ENCODE measurements around the gene FAM186B.
"Not testable (repeated sequence)": the region's sequence is repeated elsewhere in the genome, so short reads cannot be mapped to it uniquely, and the experiment has no call there.

The FAM186B gene

GRCh38 chr12:49626169-49626835 lies 20.9 kb upstream of the FAM186B start:
- Mint-ChIP-seq H3K36me3 (ENCODE audit: low read depth) (no peaks in the 10 kb centered on the region), H3K4me1 (ENCODE audit: low read depth) (peaks cover 16% of the 10 kb centered on the region), H3K4me3 (no peak overlapping the region), H3K27me3 (ENCODE audit: low read depth) (peaks cover 14% of the 10 kb centered on the region), H3K9me3 (no peaks in the 10 kb centered on the region), H3K27ac (no peak overlapping the region)

DNA sequence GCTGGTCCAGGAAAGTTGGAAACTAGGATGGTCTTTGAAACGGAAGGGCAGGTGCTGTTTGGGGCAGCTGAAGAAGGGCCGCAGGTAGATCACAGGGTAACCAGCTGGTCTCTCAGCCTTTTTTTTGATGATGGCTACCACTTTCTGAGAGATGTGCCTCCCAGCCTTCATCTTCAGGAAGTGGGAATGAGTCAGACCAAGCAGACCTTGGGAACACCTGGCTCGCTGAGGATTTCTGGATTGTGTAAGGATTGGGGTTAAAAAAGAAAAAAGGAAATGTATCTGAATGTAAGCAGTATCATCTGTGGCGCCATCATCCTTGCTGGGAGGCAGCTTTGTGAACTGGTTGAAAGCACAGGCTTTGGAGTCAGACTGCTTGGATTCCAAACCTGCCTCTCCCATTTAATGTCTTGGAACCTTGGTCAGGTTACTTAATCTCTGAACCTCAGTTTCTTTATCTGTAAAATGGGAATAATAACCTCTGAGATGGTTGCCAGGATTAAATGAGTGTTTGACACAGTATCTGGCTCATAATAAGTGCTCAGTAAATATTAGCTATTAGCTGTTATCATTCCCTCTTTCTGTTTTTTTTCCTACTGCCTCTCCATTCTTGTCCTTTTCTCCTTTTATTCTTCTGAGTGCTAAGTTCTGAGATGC lies 19.6 kb upstream of the FAM186B start:
- Mint-ChIP-seq H3K27me3 (ENCODE audit: low read depth) (peaks cover 26% of the 10 kb centered on the region), H3K4me3 (peak overlapping the region; percentile 13), H3K9me3 (no peaks in the 10 kb centered on the region), H3K4me1 (ENCODE audit: low read depth) (peaks cover 19% of the 10 kb centered on the region), H3K36me3 (ENCODE audit: low read depth) (no peaks in the 10 kb centered on the region), H3K27ac (peak overlapping the region; percentile 38)

DNA sequence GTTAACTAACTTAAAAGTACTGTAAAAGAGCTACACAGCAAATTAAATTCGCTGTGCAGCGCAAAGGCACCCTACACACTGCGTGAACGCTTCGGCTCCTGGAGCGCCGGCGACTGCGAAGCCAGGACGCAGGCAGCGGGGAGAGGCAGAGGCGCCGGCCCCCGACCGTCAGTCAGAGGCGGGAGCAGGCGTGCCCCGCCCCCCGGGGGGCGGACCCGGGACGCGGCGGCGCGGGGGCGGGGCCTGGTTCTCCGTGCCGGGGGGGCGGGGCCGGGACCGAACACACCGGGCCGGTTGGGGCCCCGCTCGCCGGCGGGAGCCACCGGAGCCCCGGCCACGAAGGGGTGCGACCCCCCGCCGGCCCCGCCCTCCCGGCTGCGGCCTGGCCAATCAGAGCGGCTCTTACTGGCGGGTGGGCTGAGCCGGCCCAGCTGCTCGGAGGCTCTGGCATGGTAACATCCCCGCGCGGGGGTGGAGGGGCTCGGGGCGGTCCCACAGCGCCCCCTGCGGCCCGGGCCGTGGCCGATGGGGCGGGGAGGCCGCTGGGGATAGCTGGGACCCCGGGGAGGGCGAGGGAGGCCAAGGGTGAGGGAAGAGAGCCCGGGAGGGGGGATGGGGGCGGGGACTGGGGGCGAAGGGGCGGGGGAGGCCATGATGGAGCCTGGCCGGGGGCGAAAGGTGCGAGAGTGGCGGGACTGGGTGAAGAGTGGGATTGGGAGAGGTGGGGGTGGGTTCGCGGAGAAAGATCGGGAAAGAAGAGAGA lies 17.9 kb upstream of the FAM186B start, which contains the start of gene PRPF40B:
TSS of gene PRPF40B (plus strand) at position 420 of the 763 bp plus-strand sequence. CDS start at position 450, 30 bp downstream.
- Mint-ChIP-seq H3K36me3 (ENCODE audit: low read depth) (no peaks in the 10 kb centered on the region), H3K27ac (peak within 1 kb of the TSS; percentile 73), H3K4me1 (ENCODE audit: low read depth) (peaks cover 19% of the 10 kb centered on the region), H3K4me3 (peak within 1 kb of the TSS; percentile 82), H3K9me3 (no peaks in the 10 kb centered on the region), H3K27me3 (ENCODE audit: low read depth) (peaks cover 33% of the 10 kb centered on the region)

- Mint-ChIP-seq H3K27me3 (ENCODE audit: low read depth) (peaks cover 39% of the 10 kb centered on the region), H3K9me3 (no peaks in the 10 kb centered on the region), H3K4me1 (ENCODE audit: low read depth) (peaks cover 19% of the 10 kb centered on the region), H3K27ac (peak overlapping the region; percentile 73), H3K36me3 (ENCODE audit: low read depth) (no peaks in the 10 kb centered on the region), H3K4me3 (peak overlapping the region; percentile 82)
Measured at GRCh38 chr12:49622501-49623141, 17.2 kb upstream of the FAM186B start.

DNA sequence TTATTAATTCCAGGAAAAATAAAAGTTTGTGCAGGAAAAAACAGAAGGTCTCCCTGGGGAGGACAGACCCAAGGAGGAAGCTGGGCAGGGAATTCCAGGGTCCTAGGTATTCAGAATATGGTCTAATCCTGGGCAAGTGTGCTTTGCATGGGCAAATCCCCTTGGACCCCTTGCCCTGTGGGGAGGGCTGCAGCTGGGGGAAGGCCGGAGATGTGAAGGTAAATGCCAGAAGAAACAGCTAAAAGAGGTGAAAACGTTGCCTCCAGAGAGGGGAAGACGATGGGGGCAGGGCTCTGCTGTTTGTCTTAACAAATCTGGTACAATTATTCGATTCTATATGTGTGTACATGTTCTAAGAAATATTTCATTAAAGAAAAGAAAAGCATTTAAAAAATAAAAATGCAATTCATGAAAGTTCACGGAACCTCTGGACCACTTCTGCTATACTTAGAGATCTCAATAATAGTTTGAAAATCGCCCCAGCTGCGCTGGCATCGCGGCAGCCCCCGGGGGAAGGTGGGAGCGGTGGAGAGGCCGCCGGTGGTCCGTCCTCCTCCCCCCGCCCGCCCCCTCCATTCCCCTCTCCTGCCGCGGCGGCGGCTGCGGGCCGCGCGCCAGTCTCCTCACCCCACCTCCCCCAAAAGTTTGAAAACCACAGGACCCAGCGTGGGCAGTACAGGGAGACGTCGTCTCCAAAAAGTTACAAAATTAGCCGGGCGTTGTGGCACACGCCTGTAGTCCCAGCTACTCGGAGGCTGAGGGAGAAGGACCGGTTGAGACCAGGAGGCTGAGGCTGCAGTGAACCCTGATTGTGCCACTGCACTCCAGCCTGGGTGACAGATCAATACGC lies 16.4 kb upstream of the FAM186B start:
- Mint-ChIP-seq H3K27me3 (ENCODE audit: low read depth) (peaks cover 44% of the 10 kb centered on the region), H3K4me3 (peak overlapping the region; percentile 82), H3K27ac (peak overlapping the region; percentile 73), H3K4me1 (ENCODE audit: low read depth) (peaks cover 19% of the 10 kb centered on the region), H3K9me3 (no peaks in the 10 kb centered on the region), H3K36me3 (ENCODE audit: low read depth) (no peaks in the 10 kb centered on the region)

DNA sequence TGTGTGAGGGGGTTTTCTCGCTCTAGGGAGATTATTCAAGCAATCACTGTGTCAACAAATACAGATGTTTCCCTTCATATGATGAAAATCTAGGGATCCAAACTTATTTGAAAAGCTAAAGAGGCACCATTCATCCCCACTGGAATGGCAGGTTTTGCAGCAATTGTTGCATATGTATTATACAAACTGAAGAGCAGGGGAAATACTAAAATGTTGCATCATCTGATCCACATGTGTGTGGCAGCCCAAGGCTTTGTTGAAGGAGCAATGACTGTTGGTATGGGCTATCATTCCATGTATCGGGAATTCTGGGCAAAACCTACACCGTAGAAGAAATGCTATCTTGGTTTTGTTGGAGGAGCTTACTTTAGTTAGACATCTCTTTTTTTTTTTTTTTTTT lies 13.8 kb upstream of the FAM186B start:
- no peak overlapping the region for H3K27ac Mint-ChIP-seq
- H3K9me3 Mint-ChIP-seq, result peaks cover 2% of the 10 kb centered on the region
- no peaks in the 10 kb centered on the region for H3K36me3 Mint-ChIP-seq (ENCODE audit: low read depth)
- H3K27me3 Mint-ChIP-seq (ENCODE audit: low read depth), result peaks cover 48% of the 10 kb centered on the region
- peaks cover 19% of the 10 kb centered on the region for H3K4me1 Mint-ChIP-seq (ENCODE audit: low read depth)
- no peak overlapping the region for H3K4me3 Mint-ChIP-seq

GRCh38 chr12:49618576-49618975 lies 13.1 kb upstream of the FAM186B start:
- Mint-ChIP-seq H3K4me1 (ENCODE audit: low read depth) (peaks cover 17% of the 10 kb centered on the region), H3K36me3 (ENCODE audit: low read depth) (no peaks in the 10 kb centered on the region), H3K27ac (no peak overlapping the region), H3K9me3 (peaks cover 3% of the 10 kb centered on the region), H3K27me3 (ENCODE audit: low read depth) (peaks cover 50% of the 10 kb centered on the region), H3K4me3 (no peak overlapping the region)

DNA sequence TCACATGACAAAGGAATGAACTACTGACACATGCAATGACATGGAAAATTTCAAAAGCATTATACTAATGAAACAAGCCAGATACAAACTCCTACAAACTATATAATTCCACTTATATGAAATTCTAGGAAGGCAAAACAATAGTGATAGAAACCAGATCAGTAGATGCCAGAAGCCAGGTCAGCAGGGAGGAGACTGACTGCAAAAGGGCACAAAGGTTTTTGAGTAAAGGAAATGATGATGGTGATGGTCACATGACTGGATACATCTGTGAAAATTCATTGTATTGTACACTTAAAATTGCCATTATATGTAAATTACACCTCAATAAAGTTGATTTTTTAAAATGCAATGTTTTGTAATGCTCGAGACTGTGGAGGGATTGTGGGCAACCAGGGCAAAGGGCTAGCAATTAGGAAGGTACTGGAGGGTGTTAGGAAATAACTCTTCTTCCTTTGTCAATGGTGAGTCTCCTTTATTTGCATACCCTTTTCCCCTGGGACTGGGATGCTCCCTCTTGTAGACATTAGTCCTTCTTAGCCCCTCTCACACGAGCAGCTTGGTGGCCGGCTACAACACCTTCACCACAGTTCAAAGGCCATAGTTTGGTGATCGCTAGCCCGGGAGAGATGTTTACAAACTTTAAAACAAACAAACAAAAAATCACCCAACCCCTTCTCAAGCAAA lies 11.2 kb upstream of the FAM186B start:
- Mint-ChIP-seq H3K36me3 (ENCODE audit: low read depth) (peaks cover 3% of the 10 kb centered on the region), H3K27me3 (ENCODE audit: low read depth) (peaks cover 49% of the 10 kb centered on the region), H3K4me3 (no peak overlapping the region), H3K4me1 (ENCODE audit: low read depth) (peaks cover 12% of the 10 kb centered on the region), H3K27ac (no peak overlapping the region), H3K9me3 (peaks cover 8% of the 10 kb centered on the region)

GRCh38 chr12:49615725-49616124 lies 10.3 kb upstream of the FAM186B start:
- Mint-ChIP-seq H3K4me3 (no peak overlapping the region), H3K27me3 (ENCODE audit: low read depth) (peaks cover 40% of the 10 kb centered on the region), H3K9me3 (peaks cover 8% of the 10 kb centered on the region), H3K27ac (no peak overlapping the region), H3K4me1 (ENCODE audit: low read depth) (peaks cover 5% of the 10 kb centered on the region), H3K36me3 (ENCODE audit: low read depth) (peaks cover 3% of the 10 kb centered on the region)

- H3K4me3 Mint-ChIP-seq, result no peak overlapping the region
- no peak overlapping the region for H3K27ac Mint-ChIP-seq
- H3K4me1 Mint-ChIP-seq (ENCODE audit: low read depth), result peaks cover 5% of the 10 kb centered on the region
- H3K27me3 Mint-ChIP-seq (ENCODE audit: low read depth), result peaks cover 16% of the 10 kb centered on the region
- peaks cover 3% of the 10 kb centered on the region for H3K36me3 Mint-ChIP-seq (ENCODE audit: low read depth)
- peaks cover 15% of the 10 kb centered on the region for H3K9me3 Mint-ChIP-seq
Measured at GRCh38 chr12:49612210-49612609, 6.8 kb upstream of the FAM186B start.

DNA sequence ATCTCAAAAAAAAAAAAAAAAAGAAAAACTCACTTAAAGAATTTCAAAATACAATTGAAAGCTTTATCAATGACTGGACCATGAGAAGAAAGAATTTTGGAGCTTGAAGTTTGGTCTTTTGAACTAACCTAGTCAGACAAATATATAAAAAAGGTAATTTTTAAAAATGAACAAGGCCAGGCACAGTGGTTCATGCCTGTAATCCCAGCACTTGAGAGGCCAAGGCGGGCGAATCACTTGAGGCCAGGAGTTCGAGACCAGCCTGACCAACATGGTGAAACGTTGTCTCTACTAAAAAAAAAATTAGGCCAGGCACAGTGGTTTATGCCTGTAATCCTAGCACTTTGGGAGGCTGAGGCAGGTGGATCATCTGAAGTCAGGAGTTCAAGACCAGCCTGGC lies 5.3 kb upstream of the FAM186B start:
- H3K27ac Mint-ChIP-seq; H3K36me3 Mint-ChIP-seq (ENCODE audit: low read depth); H3K4me3 Mint-ChIP-seq; H3K4me1 Mint-ChIP-seq (ENCODE audit: low read depth): not testable (repeated sequence)
- peaks cover 13% of the 10 kb centered on the region for H3K27me3 Mint-ChIP-seq (ENCODE audit: low read depth)
- peaks cover 15% of the 10 kb centered on the region for H3K9me3 Mint-ChIP-seq

DNA sequence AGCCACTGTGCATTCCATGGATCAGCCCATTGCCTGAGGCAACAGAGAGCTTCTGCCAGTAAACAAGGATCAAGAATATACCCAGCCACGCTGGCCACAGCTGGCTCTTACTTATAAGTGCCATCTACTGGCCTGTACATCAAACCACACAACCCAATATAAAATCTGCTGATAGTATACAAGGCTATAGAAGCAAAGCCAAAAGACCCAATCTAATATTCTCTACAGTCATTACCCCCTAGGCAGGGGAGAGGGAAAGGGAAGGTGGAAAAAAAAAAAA lies 4.4 kb upstream of the FAM186B start:
- Mint-ChIP-seq H3K9me3 (peaks cover 15% of the 10 kb centered on the region), H3K4me3 (no peak overlapping the region), H3K27ac (no peak overlapping the region), H3K4me1 (ENCODE audit: low read depth) (no peaks in the 10 kb centered on the region), H3K36me3 (ENCODE audit: low read depth) (peaks cover 3% of the 10 kb centered on the region), H3K27me3 (ENCODE audit: low read depth) (peaks cover 10% of the 10 kb centered on the region)

GRCh38 chr12:49609059-49609874 lies 3.8 kb upstream of the FAM186B start:
- H3K4me3 Mint-ChIP-seq, result no peak overlapping the region
- peaks cover 8% of the 10 kb centered on the region for H3K27me3 Mint-ChIP-seq (ENCODE audit: low read depth)
- H3K36me3 Mint-ChIP-seq (ENCODE audit: low read depth), result peaks cover 3% of the 10 kb centered on the region
- no peaks in the 10 kb centered on the region for H3K4me1 Mint-ChIP-seq (ENCODE audit: low read depth)
- H3K9me3 Mint-ChIP-seq, result peaks cover 13% of the 10 kb centered on the region
- no peak overlapping the region for H3K27ac Mint-ChIP-seq
